Measurements from ENCODE around the gene SIX6. TPM values are rescaled to one million over a fixed set of nuclear protein-coding genes. Genes with fewer than 3 reads are reported as not detected.
"Not testable (repeated sequence)": the region's sequence is repeated elsewhere in the genome, so short reads cannot be mapped to it uniquely, and the experiment has no call there.

Gene SIX6
- not detected for total RNA-seq

DNA sequence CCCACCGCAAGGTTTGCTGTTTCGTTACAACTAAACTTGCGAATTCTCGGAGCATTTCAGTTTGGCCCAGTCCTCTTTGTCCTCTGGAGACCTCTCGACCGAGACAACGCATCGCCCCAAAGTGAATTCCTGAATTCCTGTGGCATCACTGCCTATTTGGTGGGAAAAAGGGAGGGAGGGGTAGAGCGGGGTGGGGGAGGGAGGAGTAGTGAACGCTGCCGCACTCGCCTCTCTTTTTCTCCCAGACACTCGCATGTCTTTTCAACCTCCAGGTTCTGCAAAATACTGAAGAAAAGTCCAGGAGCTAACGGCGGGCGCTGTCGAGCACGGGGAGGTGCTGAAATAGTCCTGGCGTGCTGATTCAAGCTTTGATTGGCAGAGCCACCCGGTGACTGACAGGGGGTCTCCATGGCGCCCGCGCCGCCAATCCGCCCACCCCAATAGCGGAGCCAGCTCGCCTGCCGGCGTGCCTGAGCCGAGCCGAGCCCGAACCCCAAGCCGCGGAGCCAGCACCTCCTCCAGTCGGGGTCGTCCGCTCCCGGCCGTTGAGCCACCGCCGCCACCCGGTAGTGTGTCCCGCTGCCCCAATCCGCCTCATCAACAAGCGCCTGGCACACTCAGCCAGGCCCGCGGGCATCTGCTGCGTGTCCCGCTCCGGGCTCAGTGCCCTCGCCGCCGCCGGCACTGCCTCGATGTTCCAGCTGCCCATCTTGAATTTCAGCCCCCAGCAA is at the start of gene SIX6:
Gene SIX6, plus strand, starts transcription at position 440 of the 731 bp plus-strand sequence. Its CDS starts 253 bp downstream, at position 693.
- DNase-seq, result no peak

- DNase-seq, result not testable (repeated sequence)
Measured at GRCh38 chr14:60480248-60480647, 28.7 kb upstream of the SIX6 start.

DNA sequence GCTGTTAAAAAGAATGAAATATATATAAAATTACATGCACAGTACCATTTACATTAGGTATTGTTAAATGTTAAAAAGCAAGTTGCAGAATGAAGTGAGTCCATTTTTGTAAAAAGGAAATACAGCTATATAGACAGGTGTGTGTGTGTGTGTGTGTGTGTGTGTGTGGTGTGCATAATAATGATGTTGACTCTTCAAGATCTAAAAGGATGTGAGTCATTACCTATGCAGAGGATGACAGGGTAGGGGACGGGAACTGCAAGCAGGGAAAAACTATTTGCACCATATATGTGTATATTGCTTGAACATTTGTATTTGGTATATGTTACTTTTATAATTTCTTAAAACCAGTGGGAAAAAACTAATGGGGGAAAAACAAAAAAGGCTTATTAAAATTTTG is 26.2 kb upstream of the SIX6 start:
- DNase-seq, result no peak

GRCh38 chr14:60485057-60485597 is 23.8 kb upstream of the SIX6 start:
- DNase-seq, result no peak

GRCh38 chr14:60485598-60486251 is 23.2 kb upstream of the SIX6 start, which contains the start of gene C14orf39:
C14orf39 (minus strand) TSS chr14:60486063; CDS start chr14:60485078, 985 bp downstream.
- DNase-seq, result no peak

DNA sequence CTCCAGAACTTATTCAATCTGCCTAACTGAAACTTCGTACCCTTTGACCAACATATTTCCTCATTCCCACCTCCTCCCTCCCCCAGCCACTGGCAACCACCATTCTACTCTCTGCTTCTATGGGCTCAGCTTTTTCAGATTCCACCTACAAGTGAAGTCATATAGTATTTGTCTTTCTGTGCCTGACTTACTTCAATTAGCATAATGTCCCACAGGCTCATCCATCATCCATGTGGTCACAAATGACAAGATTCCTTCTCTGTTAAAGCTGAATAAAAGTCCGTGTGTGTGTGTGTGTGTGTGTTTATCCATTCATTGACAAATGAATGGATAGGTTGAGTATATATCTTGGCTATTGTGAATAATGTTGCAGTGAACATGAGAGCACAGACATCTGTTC is 21.7 kb upstream of the SIX6 start:
- no peak for DNase-seq

DNA sequence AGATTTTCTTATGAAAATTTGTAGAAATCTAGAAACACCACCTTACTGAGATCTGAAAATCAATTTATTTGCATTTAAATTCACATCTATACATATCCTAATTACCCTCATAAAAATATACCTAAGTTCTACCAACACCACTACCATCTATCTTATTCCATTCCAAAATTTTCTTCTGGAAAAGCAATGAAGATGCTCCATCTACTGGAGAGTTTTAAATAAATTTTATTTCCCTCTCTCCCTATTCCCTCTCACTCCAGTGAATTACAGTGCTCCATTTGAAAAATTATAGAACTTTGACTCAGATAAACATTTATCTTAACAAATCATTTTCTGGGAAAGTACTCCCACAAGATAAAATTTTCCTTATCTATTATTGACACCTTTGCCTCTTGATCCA is 20.8 kb upstream of the SIX6 start:
- no peak for DNase-seq

DNA sequence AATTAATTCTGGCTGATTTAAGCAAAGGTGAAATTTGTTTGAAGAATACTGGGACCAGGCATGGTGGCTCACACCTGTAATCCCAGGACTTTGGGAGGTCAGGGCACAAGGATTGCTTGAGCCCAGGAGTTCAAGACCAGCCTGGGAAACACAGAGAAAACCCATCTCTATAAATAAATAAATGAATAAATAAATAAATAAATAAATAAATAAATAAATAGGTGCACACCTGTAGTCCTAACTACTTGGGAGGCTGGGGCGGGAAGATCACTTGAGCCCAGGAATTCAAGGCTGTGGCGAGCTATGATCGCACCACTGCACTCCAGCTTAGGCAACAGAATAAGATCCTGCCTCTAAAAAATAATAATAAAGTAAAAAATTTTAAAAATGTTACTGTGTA is 18.7 kb upstream of the SIX6 start:
- no peak for DNase-seq

GRCh38 chr14:60495946-60496345 is 13.0 kb upstream of the SIX6 start:
- no peak for DNase-seq

DNA sequence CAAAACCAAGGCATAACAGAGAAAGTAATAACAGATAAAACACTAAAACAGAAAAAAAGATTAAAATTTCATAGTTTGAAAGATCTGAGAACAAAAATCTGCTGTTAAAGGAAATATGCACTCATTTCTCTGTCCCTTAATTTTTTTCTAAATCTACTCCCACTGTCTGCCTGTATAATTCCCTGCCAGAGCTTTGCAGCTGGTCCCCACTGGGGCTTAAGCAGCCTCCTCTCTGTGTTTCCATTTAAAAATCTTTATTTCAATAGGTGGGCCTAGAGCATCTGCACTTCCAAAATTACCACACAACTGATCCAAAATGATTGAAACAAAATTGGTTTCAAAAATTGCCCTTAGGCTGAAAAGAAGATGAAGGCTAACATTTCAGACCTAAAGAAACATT is 6.4 kb upstream of the SIX6 start:
- no peak for DNase-seq

- no peak for DNase-seq
Measured at GRCh38 chr14:60505448-60505847, 3.5 kb upstream of the SIX6 start.

GRCh38 chr14:60506010-60506409 is 2.9 kb upstream of the SIX6 start:
- no peak for DNase-seq

- no peak for DNase-seq
Measured at GRCh38 chr14:60506462-60506984, 2.4 kb upstream of the SIX6 start.

GRCh38 chr14:60506985-60507829 is 1.7 kb upstream of the SIX6 start:
- no peak for DNase-seq

DNA sequence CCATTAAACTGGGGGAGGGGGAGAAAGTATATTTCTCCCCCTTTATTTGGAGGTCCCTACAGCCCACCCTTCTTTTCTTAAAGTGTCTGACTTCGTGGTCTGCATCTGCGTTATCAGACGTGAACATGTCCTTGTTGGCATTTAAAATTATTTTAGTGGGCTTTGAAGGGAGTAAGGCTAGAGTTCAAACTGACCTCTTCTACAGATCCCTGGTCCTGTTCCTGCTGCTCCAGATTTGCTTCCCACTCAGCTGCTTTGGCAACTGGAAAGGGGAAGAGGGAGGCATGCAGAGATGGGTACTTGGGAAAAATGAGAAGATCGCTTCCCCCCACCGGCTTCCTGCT is 611 bp upstream of the SIX6 start:
- DNase-seq, result no peak

GRCh38 chr14:60509438-60510253 is 700 bp downstream of the SIX6 start:
- no peak for DNase-seq

GRCh38 chr14:60510254-60510950 is 1.5 kb downstream of the SIX6 start:
- DNase-seq, result no peak

DNA sequence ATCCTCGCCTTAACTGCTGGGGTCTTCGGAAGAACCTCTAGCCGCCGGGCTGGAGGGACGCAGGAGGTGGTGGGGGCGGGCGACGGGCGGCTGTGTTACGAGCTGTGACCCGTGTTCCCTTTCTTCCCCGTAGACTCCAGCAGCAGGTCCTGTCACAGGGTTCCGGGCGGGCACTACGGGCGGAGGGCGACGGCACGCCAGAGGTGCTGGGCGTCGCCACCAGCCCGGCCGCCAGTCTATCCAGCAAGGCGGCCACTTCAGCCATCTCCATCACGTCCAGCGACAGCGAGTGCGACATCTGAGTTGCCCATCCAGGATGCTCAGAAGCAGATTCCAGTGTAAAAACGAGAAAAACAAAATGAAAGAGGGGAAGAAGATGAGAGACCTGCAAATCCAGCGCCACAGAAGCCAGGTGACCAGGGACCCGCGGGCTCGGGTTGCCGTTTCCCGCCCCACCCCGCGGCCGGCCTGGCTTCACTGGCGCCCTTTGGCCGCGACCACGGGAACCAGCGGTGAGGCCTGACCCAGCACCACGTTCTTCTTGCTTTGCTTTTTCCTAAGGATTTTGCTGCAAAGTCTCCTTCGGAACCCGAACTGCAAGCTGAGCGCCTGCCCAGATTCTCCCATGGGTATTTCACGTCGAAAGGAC is 2.1 kb downstream of the SIX6 start:
- DNase-seq, result no peak

DNA sequence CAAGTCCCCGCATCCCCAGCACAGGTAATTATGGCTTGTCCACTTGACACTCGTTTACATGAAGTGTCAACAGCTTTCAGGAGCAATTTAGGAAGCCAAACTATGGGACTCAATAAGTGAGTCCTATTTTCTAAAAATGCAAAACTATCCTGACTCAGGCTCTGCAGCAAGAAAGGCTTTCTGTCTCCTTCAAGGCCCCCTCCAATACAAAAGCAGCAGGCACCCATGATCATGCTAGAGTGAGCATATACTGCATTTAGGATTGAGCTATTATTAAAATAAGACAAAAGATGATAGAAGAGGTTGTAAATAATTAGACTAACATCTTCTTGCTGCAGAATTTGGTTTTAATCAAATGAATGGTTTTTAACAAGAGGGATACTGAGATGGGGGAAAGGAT is 3.2 kb downstream of the SIX6 start:
- DNase-seq, result no peak

GRCh38 chr14:60512973-60513571 is 4.1 kb downstream of the SIX6 start:
- no peak for DNase-seq

Data from occipital lobe (tissue), 2 donors.